ENCODE data around the gene TMTC2.

TMTC2 gene

DNA sequence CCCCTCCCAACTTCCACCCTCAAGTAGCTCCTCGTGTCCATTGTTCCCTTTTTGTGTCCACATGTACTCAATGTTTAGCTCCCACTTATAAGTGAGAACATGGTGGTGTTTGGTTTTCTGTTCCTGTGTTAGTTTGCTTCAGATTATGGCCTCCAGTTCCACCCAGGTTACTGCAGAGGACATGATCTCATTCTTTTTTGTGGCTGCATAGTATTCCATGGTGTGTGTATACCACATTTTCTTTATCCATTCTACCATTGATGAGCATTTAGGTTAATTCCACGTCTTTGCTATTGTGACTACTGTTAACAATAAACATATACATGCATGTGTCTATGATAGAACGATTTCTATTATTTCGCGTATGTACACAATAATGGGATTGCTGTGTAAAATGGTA is 362.6 kb downstream of the TMTC2 start:
- no peak for FAIRE-seq
- no peak for DNase-seq (ENCODE audit: insufficient read length, low spot score)

DNA sequence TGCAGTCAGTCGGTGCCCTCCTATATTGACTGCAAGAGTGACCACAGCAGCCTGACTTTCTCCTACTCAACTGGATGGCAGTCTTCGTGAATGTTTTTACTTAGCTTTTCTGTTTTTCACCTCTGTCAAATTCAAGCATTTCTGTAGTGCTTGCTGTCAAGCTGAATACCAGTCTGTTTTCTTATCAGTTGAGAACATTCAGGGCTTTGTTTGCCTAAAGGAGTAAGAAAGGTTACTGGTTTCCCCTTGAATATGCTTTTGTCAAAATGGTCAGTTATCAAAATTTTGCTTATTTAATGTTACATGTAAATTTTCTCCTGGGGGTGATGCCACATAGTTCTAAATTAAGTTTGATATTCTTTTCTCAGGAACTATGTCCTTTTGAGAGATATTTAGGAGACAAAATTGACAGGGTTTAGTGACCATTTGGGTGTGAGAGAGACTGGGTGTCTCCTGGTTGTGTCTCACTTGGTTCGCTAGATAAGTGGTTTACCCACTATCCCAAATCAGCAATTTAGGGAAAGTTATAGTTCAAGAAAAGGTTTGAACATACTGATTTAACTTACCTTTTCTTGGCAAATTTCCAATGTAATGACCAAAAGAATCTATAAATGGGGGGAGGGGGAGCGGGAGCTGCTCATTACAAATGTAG is 366.3 kb downstream of the TMTC2 start:
- no peak for DNase-seq (ENCODE audit: insufficient read length, low spot score)
- no peak for FAIRE-seq

- DNase-seq (ENCODE audit: insufficient read length, low spot score) (no peak), FAIRE-seq (no peak)
These were observed 370.7 kb downstream of the TMTC2 start for GRCh38 chr12:83057436-83057835.

DNA sequence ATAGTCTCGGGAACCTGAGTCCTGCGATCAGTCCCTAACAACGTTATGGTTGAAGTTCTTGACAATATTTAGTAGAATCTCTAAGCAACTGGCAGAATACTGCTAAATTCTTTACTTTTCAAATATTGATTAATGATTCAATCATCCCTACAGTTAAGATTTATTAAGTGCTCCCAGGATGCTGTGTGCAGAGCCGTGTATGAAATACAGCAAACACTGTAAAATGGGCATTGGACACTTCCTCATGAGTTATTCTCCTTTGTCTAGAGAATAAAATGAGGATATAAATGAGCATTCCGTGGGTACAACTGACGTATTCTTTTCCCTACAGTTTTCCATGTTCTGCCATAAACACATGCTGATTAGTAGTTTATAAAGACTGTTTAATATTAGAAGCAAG is 372.4 kb downstream of the TMTC2 start:
- DNase-seq (ENCODE audit: insufficient read length, low spot score) (no peak), FAIRE-seq (no peak)

DNA sequence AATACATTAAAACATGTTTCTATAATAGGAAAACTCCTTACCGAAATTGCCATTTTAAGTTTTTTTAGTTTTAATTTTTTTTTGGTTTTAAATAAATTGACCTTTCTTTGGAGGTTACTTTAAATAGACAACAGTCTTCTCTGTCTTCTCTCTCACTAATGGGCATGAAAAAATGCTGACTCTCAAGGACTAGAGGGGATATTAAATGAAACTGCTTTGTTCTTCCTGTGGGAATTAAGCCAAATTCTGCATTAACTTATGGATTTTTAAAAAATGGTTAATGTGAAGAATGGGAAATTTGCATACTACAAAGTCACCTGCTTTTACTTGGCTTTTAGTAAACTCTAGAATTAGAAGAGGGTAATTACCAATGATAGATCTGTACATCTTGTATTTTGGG is 378.9 kb downstream of the TMTC2 start:
- DNase-seq (ENCODE audit: insufficient read length, low spot score) (no peak), FAIRE-seq (no peak)

GRCh38 chr12:83067981-83068380 is 381.3 kb downstream of the TMTC2 start:
- no peak for DNase-seq (ENCODE audit: insufficient read length, low spot score)
- no peak for FAIRE-seq

DNA sequence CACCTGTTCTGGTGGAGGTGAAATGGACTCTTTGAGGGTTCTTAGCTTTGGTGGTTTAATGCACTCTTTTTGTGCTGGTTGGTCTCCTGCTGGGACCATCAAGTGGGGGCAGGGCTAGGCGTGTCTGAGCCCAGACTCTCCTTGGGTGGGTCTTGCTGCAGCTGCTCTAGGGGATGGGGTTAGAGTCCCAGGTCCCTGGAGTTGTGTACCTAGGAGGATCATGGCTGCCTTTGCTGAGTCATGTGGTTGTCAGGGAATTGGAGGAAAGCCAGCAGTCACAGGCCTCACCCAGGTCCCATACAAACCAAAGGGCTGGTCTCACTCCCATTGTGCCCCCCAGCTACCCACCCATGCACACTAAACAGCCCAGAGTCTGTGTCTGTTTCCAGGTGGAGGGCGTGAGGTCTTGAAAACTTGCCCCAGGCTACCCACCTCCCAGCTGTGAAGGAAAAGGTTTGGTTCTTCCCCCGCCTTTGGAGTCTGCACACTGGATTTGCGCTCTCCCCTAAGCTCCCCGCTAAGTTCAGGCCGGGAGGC is 387.7 kb downstream of the TMTC2 start:
- no peak for DNase-seq (ENCODE audit: insufficient read length, low spot score)
- FAIRE-seq: no peak

GRCh38 chr12:83075471-83075870 is 388.8 kb downstream of the TMTC2 start:
- FAIRE-seq: no peak

DNA sequence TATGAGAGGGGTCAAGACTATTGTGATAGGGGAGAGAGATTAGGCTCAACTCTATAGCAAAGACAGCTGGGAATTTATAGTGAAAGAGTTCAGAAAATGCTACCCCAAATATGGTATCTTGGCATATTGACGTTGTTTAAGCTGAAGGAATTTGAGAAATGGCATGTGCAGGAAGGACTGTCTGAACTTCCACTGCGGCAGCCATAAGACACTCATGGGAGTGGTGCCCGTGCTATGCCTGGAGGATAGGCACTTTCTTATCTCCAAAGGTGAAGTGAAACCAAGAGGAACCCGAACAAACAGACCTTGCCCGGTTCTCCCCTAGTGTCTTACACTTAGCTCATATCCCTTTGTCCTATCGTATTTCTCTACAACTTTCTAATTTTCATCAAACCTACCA is 390.3 kb downstream of the TMTC2 start:
- no peak for DNase-seq (ENCODE audit: insufficient read length, low spot score)
- no peak for FAIRE-seq

More at GRCh38 chr12:83075471-83075870, 388.8 kb downstream of the TMTC2 start:
- DNase-seq (ENCODE audit: insufficient read length, low spot score): no peak

GRCh38 chr12:83082690-83083276 is 396.1 kb downstream of the TMTC2 start:
- FAIRE-seq: no peak
- no peak for DNase-seq (ENCODE audit: insufficient read length, low spot score)

DNA sequence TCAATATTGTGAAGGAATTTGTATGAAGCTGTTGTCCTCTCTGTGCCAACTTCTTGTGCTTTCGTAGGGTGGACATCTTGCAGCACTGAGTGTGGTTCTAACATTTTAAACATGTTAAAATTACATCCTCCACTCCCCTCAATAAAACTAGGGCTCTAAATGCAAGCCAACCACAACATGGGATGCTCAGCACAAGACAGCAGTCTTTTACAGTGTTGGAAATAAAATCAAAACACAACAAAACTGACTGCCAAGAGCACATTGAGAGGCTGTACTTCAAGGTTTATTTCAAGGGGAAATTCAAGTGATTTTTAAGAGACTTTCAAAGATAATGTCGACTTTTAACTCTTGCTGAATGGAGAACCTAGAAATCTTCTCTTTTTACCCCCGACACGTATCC is 396.9 kb downstream of the TMTC2 start:
- DNase-seq (ENCODE audit: insufficient read length, low spot score): no peak
- FAIRE-seq: no peak

- FAIRE-seq: no peak
- DNase-seq (ENCODE audit: insufficient read length, low spot score): no peak
These were observed 398.0 kb downstream of the TMTC2 start for GRCh38 chr12:83084516-83085234.

GRCh38 chr12:83086023-83086422 is 399.3 kb downstream of the TMTC2 start:
- no peak for DNase-seq (ENCODE audit: insufficient read length, low spot score)
- FAIRE-seq: no peak

DNA sequence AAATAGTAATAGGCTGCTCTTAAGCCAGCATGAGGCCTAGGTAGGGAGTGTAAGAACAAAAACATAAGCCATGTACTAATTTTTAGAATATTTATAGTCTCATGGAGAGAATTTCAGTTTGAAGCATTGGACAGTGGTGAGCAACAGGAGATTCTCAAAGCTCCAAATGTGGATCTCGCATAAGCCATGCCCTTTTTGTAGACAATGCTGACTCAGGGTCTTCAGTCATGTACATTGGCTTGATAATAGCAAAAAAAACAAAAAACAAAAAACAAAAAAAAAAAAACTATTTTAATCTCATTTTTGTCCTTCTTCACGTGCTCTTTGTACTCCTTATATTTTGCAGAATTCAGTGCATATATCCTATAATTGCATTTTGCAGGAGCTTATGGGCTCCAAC is 402.9 kb downstream of the TMTC2 start:
- FAIRE-seq (no peak), DNase-seq (ENCODE audit: insufficient read length, low spot score) (no peak)

DNA sequence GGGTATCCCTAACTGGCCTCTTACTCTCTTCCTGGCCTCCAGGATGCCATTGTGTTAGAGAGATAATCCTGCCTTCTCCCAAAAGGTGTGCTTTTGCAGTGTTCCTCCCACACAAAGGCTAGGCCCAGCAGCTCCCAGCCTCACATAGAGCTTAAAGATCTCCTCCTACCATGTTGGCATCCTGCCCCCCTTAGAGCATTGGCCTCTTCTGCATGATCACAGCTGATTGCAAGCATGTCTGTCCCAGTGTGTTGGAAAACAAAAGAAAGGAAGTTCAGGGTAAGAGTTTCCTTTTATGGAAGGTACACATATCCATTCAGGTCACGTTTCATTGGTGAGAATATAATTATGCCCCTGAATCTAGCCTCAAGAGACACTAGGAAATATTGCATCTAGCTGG is 405.4 kb downstream of the TMTC2 start:
- no peak for FAIRE-seq
- no peak for DNase-seq (ENCODE audit: insufficient read length, low spot score)

DNA sequence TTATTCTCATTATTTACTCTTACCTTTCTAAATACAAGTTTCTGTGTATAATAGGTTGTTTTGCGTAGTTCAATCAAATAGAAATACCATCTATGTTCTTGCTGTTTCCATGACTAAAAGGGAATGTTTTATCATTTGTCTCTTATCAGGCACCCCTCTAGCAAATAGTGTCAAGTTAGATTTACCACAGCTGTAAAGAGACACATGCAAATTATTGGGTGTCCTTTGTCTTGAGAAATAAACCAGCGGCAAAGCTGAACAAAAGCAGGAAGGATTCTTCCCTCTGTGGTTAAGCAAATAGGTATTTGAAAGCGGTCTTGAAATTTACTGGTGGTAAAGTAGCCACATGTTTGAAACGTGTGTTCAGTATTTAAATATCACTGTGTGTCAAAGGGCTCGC is 405.9 kb downstream of the TMTC2 start:
- no peak for FAIRE-seq

GRCh38 chr12:83093426-83093825 is 406.7 kb downstream of the TMTC2 start:
- FAIRE-seq: no peak
- DNase-seq (ENCODE audit: insufficient read length, low spot score): no peak

More for the DNA sequence above, 405.9 kb downstream of the TMTC2 start:
- no peak for DNase-seq (ENCODE audit: insufficient read length, low spot score)

GRCh38 chr12:83097643-83098342 is 411.1 kb downstream of the TMTC2 start:
- FAIRE-seq (no peak), DNase-seq (ENCODE audit: insufficient read length, low spot score) (no peak)

- FAIRE-seq (no peak), DNase-seq (ENCODE audit: insufficient read length, low spot score) (no peak)
These were observed 412.7 kb downstream of the TMTC2 start for GRCh38 chr12:83099436-83099835.

DNA sequence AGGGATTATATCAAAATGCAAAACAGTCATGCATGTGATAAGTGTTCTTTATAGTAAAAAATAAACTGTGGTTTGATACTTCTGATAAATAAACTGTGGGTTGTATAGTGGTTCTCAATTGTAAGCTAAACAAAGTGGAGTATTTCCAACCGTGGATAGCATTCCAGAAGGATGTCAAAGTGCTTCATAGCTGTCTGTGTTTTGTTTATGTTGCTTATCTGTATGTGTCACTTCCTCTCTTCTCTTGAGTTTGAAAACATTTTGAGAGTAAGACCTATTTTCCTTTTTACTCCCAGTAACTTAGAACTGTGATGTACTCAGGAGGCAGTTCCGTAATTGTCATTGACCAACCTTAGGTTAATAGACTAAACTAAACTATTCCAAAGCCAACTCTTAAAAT is 415.8 kb downstream of the TMTC2 start:
- no peak for DNase-seq (ENCODE audit: insufficient read length, low spot score)
- no peak for FAIRE-seq

DNA sequence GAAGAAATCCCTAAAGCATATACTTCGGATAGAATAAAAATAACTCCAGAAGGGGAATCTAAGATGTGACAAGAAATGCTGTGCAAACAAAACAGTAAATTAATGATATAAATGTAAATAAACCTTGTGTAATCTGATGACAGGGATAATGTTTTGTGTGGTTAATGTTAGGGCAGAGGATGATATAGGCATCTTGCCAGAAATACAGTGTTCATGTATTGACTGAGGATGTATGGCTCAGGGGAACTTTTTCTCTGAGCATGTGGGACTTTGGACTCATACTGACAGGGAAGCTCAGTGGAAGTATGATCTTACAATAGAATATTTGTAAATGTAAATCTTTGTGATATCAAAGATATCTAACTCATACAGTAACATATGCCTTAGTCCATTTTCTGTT is 420.2 kb downstream of the TMTC2 start:
- no peak for FAIRE-seq

More for the DNA sequence above, 420.2 kb downstream of the TMTC2 start:
- no peak for DNase-seq (ENCODE audit: insufficient read length, low spot score)

Measured in GM19239 (cell line).